NCI-H2196 (cell line): ENCODE results near the gene CETN1.

Source experiments
- DNase-seq: peaks from one replicate; lab custom pipeline; 2025; ENCODE audit not compliant: unreplicated experiment; lab: John Stamatoyannopoulos, UW

CETN1 gene

GRCh38 chr18:622289-622688 lies 42.1 kb downstream of the CETN1 start:
- no peak for DNase-seq

DNA sequence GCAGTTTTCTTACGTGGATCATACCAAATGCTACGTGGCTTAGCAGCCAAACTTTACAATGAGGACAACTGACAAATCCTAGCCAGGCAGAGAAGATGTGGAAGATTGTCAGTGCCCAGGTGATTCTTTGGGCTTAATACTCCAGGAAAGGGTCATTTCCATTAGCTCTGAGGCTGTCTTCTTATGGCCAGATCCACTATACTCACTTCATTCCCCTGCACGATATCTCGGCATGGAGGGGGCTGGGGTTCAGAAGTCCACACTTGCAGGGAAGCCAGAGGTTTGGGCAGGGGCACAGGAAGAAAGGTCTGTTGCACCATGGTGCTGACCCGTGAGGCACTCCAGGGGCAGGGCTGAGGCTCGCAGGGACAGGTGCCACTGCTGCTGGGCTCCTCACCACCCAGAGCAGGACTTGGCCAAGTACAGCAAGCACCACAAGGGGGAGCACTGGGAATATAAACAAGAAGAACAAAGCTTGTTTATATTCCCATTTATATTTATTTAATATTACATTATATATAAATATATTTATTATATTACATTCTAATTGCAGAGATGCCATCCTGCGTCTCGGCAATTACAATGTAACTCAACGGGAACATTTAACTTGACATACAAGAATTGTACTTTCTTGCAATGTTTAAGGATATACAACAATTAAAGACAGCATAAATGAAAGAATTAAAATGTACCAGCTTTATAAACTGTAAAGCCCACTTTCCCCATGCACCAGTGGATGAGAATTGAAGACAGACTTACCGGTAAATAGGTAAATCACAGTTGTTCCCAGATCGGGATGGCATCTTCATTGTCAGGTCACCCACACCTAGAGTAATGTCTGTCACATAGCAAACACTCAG lies 43.8 kb downstream of the CETN1 start:
- DNase-seq = peak; percentile 92

DNA sequence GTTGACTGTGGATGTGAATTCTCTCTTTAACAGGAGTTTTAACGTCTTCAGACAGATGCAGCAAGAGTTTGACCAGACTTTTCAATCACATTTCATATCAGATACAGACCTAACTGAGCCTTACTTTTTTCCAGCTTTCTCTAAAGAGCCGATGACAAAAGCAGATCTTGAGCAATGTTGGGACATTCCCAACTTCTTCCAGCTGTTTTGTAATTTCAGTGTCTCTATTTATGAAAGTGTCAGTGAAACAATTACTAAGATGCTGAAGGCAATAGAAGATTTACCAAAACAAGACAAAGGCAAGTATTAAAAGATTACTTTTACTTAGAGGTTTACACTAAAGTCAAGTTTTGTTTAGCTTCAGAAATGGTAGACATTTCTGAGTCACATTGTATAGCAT lies 47.1 kb downstream of the CETN1 start:
- no peak for DNase-seq

- DNase-seq = no peak
Measured at GRCh38 chr18:629269-630150, 49.3 kb downstream of the CETN1 start.

DNA sequence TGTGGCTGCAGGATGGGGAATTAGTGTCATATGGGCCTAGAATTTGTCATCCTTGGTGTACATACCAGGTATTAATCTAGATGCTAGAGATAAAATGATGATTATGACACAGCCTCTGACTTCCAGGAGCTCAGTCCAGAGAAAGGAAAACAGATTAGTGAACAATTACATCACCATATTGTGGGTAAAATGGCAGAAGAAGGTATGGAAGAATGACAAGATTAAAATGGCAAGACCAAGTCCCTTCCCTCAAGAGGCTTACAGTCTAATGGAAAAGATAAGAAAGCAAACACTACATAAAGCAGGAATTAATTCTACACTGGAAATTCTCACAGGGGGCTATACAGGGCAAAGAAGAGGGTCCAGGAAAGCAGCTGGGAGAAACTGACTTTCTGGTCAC lies 51.4 kb downstream of the CETN1 start:
- no peak for DNase-seq
